HS-5 (cell line): ENCODE data around the gene WSCD2.
"Not testable (repeated sequence)": the region's sequence is repeated elsewhere in the genome, so short reads cannot be mapped to it uniquely, and the experiment has no call there.

ENCODE experiments used
- DNase-seq: peaks from one replicate; pipeline ENCODE4 v3.0.0-alpha.2; 2012; ENCODE audit warnings: low read depth

WSCD2 gene

DNA sequence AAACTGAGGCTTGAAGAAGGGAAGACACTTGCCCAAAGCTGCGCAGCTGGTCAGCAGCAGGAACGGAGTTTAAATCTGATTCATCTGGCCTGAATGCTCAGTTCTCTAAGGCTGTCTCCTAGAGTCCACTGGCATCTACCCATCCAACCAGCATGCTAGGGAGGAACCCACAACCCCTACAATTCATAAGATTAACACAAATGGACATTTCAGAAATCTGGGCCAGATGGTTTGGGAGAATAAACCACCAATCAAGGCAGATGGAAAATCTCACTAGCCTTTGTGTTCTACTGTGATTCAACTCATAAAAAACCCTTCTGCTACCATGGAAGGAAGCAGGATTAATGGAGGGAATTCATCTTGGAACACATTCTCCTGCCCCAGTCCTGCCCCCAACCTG is 67.8 kb downstream of the WSCD2 start:
- DNase-seq = no peak

DNA sequence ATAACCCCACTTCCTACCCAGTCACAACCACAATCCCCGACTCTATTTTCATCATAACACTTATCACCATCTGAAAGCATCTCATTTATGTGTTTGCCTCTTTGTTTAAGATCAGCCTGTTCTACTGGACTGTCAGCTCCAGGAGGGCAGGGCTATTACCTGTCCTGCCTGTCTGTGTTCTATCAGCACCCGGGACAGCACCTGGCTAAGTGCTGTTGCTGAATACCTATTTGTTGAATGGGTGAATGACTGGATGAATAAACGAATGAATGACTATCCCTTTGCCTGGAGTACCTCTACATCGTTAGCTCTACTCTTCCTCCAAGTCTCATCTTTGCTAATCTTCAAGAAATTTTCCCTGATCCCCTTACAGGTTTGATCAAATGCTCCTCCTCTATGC is 69.0 kb downstream of the WSCD2 start:
- DNase-seq = no peak

DNA sequence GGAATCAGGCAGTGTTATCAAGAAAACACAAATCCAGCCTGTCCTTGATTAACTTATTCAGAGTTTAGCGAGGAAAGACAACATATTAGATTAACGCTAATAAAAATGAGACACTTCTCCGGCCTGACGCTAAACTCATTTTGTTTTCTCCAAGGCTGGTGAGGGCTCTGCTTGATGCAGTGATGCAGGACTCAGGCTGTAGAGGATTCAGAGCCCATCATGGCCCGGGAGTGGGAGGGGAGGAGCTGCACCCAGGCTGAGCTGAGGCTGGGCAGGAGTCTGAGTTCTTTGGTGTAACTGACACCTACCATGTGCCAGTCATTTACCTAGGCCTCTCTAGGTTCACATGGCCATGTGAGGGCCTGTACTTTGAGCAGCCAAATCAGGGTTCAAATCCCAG is 70.0 kb downstream of the WSCD2 start:
- DNase-seq = no peak

DNA sequence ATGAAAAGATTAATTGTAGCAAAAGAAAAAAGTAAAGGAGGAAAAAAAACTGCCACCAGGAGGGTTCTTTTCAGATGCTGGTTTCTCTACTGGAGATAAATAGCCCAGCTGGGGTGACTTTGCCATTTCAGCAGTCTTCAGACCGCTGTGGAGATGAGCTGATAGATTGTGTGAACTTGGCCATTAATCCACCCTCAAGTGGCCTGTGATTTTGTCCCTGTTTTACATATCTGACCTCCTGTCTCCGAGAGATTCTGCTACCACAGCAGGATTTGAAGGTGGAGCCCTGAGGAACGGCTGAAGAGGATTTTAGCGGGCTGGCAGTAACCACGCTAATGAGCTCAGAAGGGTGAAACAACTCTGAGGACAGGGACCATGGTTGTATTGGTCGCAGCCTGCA is 72.7 kb downstream of the WSCD2 start:
- no peak for DNase-seq

DNA sequence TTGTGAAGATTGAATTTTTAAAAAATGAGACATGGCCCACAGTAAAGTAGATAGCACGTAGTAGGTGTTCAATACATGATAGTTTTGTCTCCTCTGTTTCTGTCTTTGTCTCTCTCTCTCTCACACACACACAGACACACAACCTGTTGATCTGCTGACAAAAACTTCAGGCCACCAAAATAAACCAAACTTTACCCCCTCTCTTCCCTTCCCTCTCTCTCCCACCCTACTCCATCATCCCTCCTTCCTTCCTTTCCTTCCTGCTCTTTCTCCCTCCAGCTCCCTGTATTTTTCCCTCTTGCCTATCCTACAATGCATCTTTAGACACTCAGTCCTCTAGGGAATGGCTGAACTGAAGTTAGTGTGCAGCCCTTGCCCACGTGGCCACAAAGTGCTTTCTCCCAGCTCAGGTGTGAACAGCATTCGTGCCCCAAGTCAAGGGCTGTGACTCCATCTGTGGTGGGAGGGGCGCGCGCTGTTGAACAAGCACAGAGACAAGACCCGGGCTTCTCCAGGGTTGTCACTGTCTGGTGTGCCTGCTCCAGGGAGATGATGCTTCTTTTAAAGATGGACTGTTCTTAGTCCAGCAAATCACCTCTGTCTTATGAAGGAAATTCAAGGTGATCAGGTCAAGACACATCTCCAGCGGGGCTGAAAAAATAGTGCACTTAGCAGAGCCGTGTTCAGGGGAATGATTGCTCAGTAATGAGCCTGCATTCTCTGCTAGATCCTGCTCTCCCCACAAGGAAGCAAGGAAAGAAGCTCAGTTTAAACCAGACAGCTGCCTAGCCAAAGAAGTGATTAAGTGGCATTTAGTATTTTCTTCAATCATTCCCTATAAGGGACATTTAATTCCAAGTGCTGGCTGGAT is 75.3 kb downstream of the WSCD2 start:
- no peak for DNase-seq

DNA sequence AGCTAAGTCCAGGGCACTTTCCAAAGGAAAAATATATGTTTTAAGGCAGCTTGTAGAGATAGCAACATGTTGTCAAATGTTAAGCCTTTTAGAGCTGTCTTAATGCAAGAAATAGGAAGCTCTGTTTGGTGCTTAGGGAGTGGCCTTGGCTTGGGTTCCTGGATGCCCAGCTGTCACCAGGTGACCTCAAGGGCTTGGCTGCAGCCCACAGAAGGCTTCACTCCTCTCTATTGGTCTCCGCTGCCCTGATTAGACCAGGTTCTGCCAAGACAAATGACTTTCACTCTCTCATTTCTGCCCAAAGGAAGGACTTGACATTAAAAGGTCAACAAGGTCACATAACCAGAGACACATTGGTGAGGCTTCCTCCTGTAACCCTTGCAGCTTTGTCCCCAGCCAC is 76.8 kb downstream of the WSCD2 start:
- no peak for DNase-seq

DNA sequence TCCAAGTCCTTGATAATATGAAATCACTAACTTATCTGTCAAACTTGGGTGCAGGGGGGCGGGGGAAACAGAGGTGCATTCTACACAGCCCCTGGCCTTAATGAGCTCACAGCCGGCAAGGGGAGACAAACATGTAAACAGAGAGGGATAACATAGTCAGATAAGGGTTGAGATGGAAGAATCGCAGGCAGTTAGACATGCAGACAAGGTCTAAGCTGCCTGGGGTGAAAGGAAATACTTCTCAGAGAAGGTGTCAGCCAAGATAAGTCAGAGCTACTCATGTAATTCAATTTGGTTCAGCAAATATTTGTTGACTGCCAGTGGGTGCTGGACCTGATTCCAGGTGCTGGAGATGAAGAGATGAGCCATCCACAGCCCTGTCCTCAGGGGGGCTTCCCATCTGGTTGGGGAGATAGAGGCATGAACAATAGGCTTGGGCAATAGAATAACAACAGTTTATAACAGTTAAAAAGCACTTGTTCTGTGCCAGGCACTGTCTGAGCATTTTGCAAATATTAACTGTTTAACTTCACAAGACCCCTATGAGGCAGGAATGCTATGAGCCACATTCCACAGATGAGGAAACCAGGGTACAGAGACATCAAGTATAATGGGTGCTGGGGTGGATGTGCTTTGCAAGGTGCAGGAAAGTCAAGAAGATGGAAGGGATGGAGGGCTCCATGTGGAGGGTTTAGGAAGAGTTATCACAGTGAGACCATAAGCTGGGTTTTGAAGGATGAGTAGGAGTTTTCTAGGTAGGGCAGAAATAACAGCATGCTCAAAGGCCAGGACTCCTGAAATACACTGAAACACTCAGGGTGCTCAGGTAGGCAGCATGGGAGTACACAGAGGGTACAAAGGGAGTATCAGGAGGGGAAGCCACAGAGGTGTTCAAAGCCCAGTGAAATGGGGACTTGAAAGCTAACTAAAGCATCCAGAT is 79.0 kb downstream of the WSCD2 start:
- no peak for DNase-seq

DNA sequence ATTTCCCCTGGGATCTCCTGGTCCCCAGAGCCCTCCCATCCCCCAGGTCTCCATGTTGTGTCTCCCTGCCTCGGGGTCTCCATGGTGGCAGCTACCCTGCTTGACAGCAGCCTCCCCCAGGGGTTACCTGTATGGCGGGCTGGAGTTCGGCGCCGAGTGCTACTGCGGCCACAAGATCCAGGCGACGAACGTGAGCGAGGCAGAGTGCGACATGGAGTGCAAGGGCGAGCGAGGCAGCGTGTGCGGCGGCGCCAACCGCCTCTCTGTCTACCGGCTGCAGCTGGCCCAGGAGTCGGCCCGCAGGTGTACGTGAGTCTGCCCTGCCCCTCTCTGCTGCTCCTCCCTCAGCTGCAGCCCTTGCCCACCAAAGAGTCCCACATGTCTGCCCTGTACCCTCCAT is 80.9 kb downstream of the WSCD2 start:
- no peak for DNase-seq

DNA sequence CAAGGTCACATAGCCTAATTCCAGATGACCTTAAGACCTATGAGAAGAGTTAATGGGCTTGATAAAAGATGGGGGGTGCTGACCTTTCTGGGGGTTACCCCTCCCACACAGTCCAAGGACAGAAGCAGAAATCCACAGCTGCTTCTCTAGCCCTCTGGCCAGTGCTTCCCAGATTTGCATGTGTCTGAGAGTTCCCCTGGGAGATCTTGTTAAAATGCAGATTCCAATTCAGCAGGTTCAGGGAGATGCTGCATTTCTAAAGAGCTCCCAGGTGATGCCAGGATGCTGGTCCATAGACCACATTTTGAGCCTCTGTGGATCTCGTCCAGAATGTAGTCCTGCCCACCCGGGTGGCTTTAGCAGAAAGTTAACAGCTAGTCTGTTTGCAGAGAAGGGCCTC is 82.1 kb downstream of the WSCD2 start:
- no peak for DNase-seq

DNA sequence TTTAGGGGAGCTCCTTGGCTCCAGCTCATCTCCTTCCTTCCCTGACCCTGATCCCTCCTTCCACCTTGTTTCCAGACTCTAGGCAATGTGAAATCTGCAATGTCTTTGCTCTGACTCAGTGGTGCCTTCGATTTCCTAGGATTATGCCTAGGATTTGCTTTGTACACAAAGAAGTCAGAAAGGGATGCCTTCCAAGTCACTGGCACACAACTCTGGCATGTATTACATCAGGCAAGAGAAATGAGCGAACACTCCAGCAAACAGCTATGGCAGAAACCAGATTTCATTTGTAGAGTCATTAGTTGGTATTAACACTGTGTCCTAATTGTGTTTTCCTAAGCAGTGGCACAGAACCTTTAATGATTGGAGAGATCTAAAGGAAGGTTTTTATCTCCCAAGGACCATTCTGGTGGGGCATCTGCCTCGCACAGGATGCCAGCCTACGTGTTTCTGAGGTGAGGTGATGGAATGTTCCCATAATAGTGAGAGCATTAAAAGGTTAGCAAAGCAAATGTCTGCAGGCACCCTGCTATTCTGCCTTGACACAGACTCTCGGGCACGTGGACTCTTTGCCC is 84.9 kb downstream of the WSCD2 start:
- no peak for DNase-seq

DNA sequence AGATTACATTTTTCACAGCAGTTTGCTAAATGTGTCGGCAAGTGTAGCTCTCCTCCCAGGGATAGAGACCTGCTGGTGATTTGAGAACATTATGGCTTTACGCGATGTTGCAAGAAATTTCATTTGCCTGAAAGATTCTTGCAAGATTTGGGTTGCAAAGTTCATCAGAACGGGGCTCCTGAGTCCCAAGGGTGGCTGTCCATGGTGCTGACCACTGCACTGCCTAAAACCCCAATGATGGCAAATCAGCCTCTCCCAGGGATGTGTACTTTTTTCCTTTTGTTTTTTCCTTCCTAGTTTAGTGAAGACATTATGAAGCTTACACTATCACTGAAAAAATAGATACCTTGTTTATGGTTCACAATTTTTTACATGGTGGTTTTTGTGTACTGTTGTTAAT is 85.4 kb downstream of the WSCD2 start:
- DNase-seq = no peak

DNA sequence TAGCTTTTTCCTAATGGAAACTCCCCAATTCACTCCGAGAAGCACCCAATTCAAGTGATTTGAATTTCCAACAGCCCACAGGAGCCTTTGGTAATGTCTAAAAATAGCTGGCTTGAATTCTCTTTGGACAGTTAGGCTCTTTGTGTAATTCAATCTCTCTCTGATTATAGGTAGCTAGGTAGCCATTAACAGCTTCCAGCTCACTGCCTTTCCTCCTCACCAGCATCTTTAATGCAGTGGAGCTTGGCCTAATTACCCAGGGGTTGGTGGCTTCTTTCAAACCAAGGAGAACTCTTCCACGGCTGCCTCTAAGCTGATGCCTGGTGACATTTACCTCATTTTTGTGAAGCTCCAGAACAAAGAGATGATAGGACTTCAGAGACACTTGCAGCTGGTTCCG is 86.4 kb downstream of the WSCD2 start:
- no peak for DNase-seq

DNA sequence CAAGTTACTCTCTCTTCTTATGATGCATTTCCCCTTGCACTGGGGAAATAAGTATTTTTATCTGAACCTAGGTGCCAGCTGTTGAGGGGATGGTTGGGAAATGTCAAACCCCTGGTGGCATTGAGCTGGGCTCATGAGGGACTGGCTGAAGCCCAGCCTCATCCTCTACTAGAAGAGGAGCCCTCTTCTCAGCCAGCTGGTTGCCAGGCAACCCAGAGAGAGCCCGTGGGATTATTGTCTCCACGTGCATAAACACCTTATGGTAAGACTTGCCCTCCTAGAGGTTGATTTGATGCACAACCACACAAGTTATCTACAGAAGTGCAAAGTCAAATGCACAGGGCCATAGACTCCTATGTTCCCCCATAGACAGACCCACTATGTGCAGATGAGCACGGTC is 89.8 kb downstream of the WSCD2 start:
- DNase-seq = no peak

DNA sequence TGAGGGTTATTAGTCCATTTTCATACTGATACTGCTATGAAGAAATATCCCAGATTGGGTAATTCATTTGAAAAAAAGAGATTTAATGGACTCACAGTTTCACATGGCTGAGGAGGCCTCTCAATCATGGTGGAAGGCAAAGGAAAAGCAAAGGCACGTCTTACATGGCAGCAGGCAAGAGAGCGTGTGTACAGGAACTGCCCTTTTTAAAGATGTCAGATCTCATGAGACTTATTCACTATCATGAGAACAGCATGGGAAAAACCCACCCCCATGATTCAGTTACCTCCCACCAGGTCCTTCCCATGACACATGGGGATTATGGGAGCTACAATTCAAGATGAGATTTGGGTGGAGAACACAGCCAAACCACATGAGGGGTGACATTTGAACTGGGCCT is 96.0 kb downstream of the WSCD2 start:
- DNase-seq = not testable (repeated sequence)

DNA sequence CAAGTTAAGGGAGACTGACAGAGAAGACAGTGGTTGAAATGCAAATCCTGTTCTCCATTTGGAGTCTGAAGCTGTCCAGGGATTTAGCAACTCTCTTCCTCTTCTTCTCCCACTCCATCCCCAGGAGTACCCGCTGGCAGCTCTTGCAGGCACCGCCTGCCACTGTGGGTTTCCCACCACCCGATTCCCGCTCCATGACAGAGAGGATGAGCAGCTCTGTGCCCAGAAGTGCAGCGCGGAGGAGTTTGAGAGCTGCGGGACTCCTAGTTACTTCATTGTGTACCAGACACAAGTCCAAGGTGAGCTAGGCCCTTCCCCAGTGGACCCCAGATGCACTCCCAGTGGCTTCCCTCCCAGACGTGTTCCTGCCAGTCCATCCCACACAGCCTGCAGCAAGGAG is 97.8 kb downstream of the WSCD2 start:
- DNase-seq = no peak

DNA sequence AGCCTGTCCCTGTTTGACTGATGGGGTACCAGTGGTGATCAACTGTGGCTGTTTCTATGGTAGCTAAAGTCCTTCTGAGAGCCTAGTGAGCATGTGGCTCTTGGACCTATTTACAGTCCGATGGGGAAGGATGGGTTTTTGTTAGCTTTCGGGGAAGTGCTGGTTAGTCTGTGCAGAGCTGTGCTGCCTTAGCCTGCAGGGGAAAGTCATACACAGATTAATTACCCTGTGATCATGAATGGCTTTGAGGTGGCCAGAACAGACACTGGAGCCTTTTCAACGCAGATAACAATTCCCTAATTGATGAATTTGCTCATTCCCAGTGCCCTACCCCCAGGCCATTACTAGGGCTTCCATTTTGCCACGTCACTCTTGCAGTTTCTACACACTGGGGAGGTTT is 99.7 kb downstream of the WSCD2 start:
- no peak for DNase-seq

DNA sequence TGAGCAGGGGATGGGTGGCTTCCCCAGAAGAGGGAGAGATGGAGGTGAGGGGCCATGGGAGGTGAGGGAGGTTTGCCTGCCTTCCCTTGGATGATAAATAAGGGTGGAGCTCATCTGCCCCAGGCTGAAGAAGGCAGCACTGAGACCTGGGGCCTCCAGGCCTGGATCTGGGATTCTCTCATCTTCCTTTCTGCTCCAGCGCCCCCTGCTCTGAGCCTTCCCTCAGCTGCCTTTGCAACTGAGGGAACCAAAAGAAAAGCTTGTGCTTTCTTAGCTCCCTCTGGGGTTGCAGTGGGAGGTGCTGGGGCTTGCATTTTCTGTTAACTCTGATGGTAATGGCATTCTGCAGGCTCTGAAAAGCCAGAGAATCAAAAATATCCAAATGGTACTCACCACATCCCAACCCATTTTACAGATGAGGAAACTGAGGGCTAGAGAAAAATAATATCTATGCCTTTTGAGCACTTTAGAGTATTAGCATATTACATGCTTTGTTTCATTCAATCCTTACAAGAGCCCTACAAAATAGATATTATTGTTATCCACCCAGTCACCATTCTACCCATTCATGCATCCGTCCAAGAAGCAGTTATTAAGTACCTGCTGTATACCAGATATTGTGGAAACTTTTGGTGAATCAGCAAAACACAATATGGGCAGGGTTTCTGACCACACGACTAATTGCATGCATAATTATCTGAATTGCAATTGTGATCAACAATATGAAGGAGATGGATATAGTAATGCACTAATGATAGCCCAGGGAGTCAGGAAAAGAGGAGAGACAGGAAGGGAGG is 102.2 kb downstream of the WSCD2 start:
- DNase-seq = no peak

DNA sequence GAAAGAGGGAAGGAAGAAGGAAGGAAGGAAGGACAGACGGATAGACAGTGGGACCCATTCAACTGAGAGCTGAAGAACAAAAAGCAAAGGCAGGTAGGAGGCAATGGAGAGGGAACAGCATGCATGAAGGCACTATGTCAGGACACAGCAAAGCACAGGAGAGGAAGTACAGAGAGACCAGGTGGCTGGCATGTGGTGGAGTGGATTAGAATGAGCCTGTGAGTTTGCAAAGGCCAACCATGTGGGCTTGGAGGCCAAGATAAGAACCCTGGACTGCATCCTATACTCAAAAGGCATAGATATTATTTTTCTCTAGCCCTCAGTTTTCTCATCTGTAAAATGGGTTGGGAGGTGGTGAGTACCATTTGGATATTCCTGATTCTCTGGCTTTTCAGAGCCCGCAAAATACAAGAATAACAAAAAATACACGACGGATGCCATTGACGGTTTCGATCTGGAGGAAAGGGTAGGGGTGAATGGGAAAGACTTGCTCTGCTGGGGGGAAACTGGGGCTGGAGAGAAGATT is 102.9 kb downstream of the WSCD2 start:
- no peak for DNase-seq

DNA sequence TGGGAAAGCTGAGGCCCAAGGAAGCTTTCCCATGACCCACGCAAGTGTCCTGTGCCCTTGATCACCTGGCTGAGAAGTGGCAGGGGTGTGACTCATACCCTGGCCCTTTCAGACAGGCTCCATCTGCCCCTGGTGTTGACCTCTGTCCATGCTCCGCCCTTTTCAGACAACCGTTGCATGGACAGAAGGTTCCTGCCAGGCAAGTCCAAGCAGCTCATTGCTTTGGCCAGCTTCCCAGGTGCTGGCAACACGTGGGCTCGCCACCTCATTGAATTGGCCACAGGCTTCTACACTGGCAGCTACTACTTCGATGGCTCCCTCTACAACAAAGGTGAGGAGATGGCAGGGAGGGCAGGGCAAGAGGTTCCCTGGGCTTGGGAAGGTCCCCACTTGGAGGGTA is 103.5 kb downstream of the WSCD2 start:
- DNase-seq = no peak

DNA sequence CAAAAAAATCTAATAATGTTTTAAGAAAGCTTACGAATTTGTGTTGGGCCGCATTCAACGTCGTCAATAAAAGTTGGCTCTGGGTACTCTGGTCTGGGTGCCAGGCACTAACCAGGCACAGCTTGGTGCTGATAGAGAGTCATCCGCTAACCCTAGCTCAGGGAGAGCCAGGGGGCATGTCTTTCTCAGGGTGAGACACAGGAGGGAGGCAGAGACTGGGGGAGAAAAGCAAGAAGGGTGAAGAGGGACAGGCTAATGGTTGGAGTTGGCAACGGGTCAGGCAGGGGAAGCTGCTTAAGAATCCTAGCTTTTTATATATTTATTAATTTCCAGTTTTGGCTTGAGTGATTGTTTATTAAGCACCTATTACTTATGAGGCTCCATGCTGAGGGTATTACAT is 105.1 kb downstream of the WSCD2 start:
- no peak for DNase-seq

DNA sequence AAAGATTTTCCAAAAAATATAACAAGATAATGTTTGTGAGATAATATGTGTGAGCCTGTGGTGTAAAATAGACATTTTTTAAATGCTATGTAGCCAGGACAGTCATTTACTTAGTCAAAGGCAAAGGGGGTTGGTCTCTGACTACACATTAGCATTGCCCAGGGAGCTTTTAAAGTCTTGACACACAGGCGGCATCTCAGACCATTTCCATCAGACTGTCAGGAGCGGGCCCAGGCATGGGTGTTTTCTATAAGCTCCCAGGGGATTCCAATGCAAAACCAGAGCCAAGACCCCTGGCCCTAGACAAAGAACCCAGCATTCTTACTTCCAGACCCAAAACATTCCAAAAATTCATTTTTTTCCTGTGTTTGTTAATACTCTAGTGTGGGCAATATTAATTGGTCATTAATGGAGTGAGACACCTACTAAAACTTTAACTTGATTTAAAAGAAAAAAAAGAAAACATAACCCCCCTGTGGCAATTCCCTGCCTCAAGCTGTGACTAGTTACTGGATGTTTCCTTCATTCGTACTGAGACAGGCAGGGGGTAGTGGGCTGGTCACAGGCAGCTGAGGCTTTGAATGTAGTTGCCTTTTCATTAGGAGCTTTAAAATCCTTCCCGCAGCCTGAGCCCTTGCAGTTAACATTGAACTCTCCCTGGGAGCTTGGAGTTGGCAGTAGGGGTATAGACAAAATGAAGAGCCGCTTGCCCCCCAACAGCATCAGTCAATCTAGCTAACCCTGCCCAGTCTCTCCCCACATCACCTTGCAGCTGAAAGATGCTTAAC is 106.3 kb downstream of the WSCD2 start:
- DNase-seq = no peak
